ENCODE results near the gene MRPL58.
"Not testable (repeated sequence)": the region's sequence is repeated elsewhere in the genome, so short reads cannot be mapped to it uniquely, and the experiment has no call there.

Gene MRPL58

DNA sequence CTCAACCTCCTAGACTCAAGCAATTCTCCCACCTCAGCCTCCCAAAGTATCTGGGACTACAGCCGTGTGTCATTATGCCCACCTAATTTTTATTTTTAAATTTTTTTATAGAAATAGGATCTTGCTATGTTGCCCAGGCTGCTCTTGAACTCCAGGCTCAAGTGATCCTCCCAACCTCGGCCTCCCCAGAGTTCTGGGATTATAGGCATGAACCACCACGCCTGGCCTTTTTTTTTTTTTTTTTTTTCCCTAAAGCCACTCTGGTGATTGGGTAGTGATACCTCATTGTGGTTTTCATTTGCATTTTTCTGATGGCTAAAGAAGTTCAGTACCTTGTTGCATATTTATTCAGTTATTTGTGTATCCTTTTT lies 26.3 kb upstream of the MRPL58 start:
- no peak for DNase-seq (ENCODE audit: extremely low read depth in 1 of 2, low read depth in 1 of 2)

DNA sequence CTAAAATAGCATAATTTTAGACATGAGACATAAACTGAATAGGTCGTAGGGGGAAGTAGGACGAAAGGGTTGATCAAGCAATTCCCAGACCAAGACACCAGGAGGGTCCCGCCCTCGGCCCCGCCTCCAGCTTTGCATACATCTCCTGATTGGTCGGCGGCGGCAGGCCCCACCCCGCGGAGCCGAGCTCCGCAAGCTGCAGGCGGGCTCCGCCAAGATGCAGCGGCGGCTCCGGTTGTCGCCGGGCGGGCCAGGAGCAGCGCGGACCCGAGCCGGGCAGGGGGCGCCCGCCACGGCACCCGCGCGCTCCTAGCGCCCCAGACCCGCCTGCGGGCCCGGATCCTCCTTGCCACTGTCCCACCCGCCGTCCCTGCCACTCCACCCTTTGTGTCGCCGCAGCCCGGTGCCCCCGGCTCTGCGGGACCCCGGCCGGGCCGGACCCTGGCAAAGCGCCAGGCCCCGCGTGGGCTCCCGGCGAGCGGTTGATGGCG lies 25.0 kb upstream of the MRPL58 start, which contains the start of gene CDR2L:
CDR2L (plus strand) TSS at position 215 of the 491 bp plus-strand sequence. CDS start 412 bp downstream, outside the sequence.
- peak; percentile 79 to 87 for DNase-seq (ENCODE audit: extremely low read depth in 1 of 2, low read depth in 1 of 2)

- no peak for DNase-seq (ENCODE audit: extremely low read depth in 1 of 2, low read depth in 1 of 2)
These were observed 24.4 kb upstream of the MRPL58 start for GRCh38 chr17:74987909-74988711.

- no peak for DNase-seq (ENCODE audit: extremely low read depth in 1 of 2, low read depth in 1 of 2)
These were observed 21.8 kb upstream of the MRPL58 start for GRCh38 chr17:74990581-74991105.

GRCh38 chr17:74992223-74992622 lies 20.2 kb upstream of the MRPL58 start:
- DNase-seq (ENCODE audit: extremely low read depth in 1 of 2, low read depth in 1 of 2): no peak

- no peak for DNase-seq (ENCODE audit: extremely low read depth in 1 of 2, low read depth in 1 of 2)
These were observed 18.0 kb upstream of the MRPL58 start for GRCh38 chr17:74994440-74994839.

DNA sequence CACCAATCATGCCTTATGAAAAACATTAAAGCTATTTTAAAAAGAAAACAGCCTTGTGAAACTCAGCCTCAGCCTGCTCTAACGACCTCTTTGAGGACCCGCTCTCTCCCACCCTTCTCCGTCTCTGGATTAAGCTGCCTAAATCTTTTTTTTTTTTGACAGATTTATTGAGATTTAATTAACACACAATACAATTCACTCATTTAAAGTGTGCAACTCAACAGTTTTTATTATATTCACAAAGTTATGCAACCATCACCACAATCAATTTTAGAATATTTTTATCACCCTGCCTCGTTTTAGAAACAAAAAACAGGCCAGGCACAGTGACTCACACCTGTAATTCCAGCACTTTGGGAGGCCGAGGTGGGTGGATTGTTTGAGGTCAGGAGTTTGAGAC lies 16.6 kb upstream of the MRPL58 start:
- DNase-seq (ENCODE audit: extremely low read depth in 1 of 2, low read depth in 1 of 2): no peak

- DNase-seq (ENCODE audit: extremely low read depth in 1 of 2, low read depth in 1 of 2): no peak
These were observed 13.7 kb upstream of the MRPL58 start for GRCh38 chr17:74998783-74999182.

GRCh38 chr17:74999523-74999922 lies 12.9 kb upstream of the MRPL58 start:
- no peak for DNase-seq (ENCODE audit: extremely low read depth in 1 of 2, low read depth in 1 of 2)

DNA sequence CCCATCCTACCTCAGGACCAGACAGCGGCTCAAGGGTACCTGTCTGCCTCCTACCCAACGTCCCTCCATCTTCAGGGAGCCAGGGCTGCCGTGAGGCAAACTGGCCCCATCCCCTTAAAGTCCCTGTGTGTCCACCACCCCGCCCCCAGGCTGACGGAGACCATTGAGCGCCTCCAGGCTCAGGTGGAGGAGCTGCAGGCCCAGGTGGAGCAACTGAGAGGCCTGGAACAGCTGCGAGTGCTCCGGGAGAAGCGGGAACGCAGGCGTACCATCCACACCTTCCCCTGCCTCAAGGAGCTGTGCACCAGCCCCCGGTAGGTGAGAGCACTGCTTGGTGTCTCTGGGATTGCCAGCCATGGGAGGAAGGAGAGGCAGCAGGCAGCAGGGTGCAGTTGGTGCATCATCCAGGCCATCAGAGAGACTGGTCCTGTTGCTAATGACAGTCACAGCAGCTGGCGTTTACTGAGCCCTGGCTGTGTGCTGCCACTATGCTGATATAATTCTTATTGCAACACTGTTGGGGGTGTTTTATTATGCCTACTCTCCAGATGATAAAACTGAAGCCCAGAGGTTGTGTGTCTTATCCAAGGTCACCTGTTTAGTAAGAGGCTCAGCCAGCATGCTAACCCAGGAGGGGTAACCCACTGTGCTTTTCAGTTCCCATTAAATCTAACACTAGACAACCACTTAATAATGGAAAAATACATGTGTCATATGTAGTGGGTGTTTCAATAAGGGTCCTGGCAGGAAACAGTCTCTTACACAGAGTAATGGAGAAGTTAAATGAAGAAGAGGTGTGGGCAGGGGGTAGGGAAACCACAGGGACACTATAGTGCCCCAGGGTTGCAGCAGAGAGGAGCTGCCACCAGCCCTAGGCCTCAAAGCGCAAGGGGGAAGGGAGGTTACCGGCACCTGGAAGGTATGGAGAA lies 10.3 kb upstream of the MRPL58 start:
- DNase-seq (ENCODE audit: extremely low read depth in 1 of 2, low read depth in 1 of 2): no peak

DNA sequence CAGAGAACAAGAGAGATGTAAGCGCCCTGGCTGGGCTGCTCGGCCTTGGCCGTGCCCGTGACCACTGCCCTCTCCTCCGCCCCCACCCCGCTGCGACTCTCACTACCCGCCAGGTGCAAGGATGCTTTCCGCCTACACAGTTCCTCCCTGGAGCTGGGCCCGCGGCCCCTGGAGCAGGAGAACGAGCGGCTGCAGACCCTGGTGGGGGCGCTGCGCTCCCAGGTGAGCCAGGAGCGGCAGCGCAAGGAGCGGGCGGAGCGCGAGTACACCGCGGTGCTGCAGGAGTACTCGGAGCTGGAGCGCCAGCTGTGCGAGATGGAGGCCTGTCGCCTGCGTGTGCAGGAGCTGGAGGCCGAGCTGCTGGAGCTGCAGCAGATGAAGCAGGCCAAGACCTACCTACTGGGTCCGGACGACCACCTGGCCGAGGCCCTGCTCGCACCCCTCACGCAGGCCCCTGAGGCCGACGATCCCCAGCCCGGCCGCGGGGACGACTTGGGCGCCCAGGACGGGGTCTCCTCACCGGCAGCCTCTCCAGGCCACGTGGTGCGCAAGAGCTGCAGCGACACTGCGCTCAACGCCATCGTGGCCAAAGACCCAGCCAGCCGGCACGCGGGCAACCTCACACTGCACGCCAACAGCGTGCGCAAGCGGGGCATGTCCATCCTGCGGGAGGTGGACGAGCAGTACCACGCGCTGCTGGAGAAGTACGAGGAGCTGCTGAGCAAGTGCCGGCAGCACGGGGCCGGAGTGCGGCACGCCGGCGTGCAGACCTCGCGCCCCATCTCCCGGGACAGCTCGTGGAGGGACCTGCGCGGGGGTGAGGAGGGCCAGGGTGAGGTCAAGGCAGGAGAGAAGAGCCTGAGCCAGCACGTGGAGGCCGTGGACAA lies 9.2 kb upstream of the MRPL58 start:
- no peak for DNase-seq (ENCODE audit: extremely low read depth in 1 of 2, low read depth in 1 of 2)

DNA sequence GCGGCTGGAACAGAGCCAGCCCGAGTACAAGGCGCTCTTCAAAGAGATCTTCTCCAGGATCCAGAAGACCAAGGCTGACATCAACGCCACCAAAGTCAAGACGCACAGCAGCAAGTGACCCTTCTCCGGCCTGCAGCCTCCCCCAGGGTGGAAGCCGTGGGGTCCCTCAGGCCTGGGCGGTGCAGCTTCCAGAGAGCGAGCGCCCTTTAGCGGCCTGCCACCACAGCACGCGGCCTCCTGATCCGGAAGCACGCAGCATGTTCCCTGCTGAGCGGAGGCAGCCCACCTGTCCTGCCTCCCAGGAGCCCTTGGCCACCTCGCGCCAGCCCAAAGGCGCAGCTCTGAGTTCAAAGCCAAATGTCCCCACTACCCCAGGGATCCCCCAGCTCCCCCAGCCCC lies 8.5 kb upstream of the MRPL58 start:
- no peak for DNase-seq (ENCODE audit: extremely low read depth in 1 of 2, low read depth in 1 of 2)

DNA sequence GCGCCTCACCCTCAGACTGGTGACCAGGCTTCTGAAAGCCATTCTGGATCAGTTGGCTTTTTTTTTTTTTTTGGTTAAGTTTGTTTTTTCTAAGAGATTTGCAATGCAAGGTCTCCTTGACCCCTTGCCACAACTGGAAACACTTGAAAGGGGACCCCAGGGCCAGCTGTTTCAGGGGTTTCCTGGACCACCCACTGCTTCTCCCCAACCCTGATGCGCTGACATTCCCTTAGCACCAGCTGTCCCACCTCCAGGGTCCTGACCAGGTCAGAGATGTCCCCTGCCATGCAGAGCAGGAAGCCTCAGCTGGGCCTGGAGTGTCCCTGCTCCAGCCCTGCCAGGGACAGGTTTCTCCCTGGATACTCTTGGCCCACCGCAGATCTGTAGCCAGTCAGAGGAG lies 8.1 kb upstream of the MRPL58 start:
- no peak for DNase-seq (ENCODE audit: extremely low read depth in 1 of 2, low read depth in 1 of 2)

DNA sequence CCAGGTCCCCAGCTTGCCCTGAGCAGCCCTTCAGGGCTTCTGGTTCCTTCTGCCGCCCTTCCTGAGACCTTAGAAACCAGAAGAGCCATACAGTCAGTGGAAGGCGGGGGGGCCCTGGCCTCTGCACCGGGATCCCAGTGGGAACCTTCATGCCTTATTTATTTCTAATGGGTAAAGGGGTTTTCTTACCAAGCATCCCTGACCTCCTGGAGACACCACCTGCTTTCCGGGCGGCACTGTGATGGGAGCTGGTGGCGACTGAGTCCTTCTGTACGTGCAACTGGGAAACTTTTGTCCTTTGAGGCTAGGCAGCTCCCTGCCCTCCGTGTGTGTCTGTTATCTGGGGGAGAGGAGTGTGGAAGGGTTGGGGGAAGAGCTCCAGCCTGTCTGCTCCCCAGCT lies 7.2 kb upstream of the MRPL58 start:
- no peak for DNase-seq (ENCODE audit: extremely low read depth in 1 of 2, low read depth in 1 of 2)

DNA sequence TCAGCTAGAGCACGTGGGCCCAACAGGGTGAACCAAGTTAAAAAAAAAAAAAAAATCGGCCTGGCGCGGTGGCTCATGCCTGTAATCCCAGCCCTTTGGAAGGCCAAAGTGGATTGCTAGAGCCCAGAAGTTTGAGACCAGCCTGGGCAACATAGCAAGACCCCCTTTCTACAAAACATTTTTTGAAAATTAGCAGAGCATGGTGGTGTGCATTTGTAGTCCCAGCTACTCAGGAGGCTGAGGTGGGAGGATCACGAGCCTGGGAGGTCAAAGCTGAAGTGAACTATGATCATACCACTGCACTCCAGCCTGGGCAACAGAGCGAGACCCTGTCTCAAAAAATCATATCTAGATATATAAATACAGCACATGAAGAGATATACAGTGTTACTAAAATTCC lies 6.4 kb upstream of the MRPL58 start:
- DNase-seq (ENCODE audit: extremely low read depth in 1 of 2, low read depth in 1 of 2): not testable (repeated sequence)

DNA sequence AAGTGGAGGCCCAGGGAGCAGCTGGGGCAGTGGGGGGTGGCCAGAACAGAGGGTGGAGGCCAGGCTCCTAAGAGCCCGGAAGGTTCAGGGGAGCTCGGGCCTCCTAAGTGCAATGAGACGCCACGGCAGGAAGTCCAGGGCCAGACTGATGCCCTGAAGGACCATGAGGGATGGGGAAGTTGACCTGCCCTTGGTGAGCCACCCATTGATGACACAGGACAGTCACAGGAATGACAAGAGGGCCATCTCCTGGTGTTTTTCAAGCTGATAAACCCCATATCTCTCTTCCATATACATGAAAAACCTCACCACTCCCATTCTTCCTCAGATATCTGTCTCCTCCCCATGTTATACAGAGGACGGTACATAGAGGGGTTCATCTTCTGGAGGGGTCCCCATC lies 5.8 kb upstream of the MRPL58 start:
- no peak for DNase-seq (ENCODE audit: extremely low read depth in 1 of 2, low read depth in 1 of 2)

DNA sequence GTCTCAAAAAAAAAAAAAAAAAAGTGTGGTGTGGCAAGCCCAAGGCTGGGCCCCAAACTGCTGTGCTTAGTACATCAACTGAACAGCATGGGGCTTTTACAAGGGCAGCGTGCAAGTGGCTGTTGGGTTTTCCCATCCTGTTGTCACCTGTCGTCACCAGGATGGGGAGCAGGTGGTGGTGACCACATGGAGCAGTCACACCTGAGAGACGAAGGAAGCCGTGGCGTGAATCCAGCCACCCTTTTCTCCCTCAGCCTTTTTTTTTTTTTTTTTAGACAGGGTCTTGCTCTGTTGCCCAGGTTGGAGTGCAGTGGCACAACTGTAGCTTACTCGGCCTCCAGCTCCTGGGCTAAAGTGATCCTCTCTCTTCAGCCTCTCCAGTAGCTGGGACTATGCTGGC lies 4.1 kb upstream of the MRPL58 start:
- DNase-seq (ENCODE audit: extremely low read depth in 1 of 2, low read depth in 1 of 2): no peak

GRCh38 chr17:75009139-75009724 lies 3.2 kb upstream of the MRPL58 start:
- DNase-seq (ENCODE audit: extremely low read depth in 1 of 2, low read depth in 1 of 2): no peak

DNA sequence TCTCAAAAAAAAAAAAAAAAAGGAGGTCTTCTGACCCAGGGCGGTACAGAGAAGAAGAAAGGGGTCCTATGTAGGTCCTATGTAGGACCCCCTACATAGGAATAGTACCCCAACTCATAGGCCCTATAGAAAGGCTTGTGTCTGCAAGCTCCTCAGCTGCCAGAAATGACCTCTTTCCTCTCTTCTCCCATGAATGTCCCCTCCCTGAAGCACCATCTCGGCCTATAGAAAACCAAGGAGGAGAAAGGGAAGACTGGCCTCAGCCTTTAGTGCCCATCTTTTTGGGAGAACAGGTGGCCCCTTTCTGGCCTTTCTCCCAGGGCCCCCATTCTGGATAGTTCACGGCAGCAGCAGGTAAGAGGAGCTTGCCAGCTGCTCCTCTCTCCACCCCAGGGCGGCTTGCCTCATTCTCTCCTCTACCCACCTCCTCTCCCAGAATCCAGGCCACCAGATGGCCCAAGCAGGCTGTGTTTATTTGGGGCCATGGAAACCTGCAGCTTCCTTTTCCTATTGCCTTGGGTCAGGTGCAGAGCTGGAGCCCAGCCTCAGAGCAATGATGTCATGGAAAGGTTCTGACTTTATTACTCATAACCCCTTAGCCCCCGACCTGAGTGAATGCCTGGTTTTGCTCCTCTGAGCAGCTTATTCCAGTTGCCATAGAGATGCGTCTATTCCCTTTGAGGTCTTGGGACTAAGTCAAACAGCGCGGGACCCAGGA lies 1.6 kb upstream of the MRPL58 start:
- no peak for DNase-seq (ENCODE audit: extremely low read depth in 1 of 2, low read depth in 1 of 2)

All from stimulated activated CD8-positive, alpha-beta memory T cell treated with anti-CD3 and anti-CD28 coated beads, Interleukin-7, amount 100 ng/mL, for 48 hours (primary cell).